ENCODE data around the gene PPP1R16B.

DNA sequence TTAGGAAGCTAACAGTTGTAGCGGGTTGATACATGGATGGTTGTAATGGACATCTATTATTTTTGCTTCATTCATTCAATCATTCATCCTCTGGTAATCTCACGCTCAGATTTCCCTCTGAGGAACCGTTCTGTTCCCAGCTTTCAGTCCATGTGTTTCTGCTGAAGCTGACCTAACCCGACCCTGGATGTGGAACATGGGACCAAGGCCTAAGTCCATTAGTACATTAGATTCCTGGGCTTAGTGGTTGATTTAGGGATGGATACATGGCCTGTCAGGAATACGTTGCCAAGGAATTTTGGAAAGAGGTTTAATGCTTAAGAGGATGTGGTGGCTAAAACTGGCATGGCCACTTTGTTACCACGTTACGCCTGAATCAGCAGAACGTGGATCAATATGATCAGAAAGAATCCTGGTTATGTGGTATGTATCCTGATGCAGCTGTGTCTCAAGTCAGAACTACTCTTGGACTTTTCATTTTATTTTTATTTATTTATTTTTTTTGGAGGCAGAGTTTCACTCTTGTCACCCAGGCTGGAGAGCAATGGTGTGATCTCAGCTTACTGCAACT, 152.5 kb downstream of the PPP1R16B start:
- TF ChIP-seq, protein P1, sequence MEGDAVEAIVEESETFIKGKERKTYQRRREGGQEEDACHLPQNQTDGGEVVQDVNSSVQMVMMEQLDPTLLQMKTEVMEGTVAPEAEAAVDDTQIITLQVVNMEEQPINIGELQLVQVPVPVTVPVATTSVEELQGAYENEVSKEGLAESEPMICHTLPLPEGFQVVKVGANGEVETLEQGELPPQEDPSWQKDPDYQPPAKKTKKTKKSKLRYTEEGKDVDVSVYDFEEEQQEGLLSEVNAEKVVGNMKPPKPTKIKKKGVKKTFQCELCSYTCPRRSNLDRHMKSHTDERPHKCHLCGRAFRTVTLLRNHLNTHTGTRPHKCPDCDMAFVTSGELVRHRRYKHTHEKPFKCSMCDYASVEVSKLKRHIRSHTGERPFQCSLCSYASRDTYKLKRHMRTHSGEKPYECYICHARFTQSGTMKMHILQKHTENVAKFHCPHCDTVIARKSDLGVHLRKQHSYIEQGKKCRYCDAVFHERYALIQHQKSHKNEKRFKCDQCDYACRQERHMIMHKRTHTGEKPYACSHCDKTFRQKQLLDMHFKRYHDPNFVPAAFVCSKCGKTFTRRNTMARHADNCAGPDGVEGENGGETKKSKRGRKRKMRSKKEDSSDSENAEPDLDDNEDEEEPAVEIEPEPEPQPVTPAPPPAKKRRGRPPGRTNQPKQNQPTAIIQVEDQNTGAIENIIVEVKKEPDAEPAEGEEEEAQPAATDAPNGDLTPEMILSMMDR (IDR thresholded peaks at IDR 0.05), result no peak
- no peak for TF ChIP-seq POLR2A (IDR thresholded peaks at IDR 0.05)
- TF ChIP-seq POLR2AphosphoS5 (IDR thresholded peaks at IDR 0.05), result no peak

All from prostate gland (tissue), 2 donors.